Upper lobe of left lung (tissue), 4 donors: ENCODE measurements around the gene CCIN.

Experiments used
- EP300 ChIP-seq, 4 donors: sonication (generic); formaldehyde crosslinking; IDR thresholded peaks; one replicate each; pipeline ENCODE4 v1.5.1; 2017; ENCODE audit warnings: antibody characterized with exemption in 4 of 4, control low read depth in 2 of 4
- POLR2A ChIP-seq, 4 donors: fragments of 450-650 bp; IDR thresholded peaks; one replicate each; pipeline ENCODE4 v1.5.1; 2016 to 2017; ENCODE audit warnings: antibody characterized with exemption in 4 of 4, mild to moderate bottlenecking in 2 of 4
- POLR2AphosphoS5 ChIP-seq, 2 donors: sonication (generic); formaldehyde crosslinking; IDR thresholded peaks; one replicate each; pipeline ENCODE4 v1.5.1; 2017; ENCODE audit warnings: antibody characterized with exemption in 2 of 2
- TF ChIP-seq, protein P1 (sequence below), 6 experiments: fragments of 450-650 bp in 4 of 6; fragments of 200-600 bp in 2 of 6; sonication (generic) in 2 of 6; IDR thresholded peaks; one replicate each; pipeline ENCODE4 v1.5.1; 2016 to 2019; ENCODE audit warnings: antibody characterized with exemption in 6 of 6

DNA sequence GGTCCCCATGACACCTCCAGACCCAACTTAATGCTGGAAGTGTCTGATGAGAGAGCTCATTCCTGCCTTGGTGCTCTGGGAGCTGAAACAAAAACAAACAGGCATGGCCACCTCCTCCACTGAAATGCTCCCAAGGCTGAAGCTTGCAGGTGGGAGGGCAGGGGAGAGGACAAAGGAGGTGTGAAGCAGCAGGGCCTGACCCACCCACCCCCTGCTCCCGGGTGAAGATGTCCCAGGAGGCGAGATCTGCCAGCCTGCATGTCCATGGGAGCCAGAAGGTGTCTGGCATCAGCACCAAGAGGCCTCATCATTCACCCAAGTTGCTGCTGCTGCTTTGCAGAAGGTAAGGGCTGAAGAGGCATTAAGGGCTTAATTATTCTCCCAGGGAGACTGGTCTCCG, 4.2 kb upstream of the CCIN start:
- TF ChIP-seq, protein P1, sequence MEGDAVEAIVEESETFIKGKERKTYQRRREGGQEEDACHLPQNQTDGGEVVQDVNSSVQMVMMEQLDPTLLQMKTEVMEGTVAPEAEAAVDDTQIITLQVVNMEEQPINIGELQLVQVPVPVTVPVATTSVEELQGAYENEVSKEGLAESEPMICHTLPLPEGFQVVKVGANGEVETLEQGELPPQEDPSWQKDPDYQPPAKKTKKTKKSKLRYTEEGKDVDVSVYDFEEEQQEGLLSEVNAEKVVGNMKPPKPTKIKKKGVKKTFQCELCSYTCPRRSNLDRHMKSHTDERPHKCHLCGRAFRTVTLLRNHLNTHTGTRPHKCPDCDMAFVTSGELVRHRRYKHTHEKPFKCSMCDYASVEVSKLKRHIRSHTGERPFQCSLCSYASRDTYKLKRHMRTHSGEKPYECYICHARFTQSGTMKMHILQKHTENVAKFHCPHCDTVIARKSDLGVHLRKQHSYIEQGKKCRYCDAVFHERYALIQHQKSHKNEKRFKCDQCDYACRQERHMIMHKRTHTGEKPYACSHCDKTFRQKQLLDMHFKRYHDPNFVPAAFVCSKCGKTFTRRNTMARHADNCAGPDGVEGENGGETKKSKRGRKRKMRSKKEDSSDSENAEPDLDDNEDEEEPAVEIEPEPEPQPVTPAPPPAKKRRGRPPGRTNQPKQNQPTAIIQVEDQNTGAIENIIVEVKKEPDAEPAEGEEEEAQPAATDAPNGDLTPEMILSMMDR (IDR thresholded peaks at IDR 0.05): no peak
- TF ChIP-seq POLR2A (IDR thresholded peaks at IDR 0.05) (no peak), POLR2AphosphoS5 (IDR thresholded peaks at IDR 0.05) (no peak), EP300 (IDR thresholded peaks at IDR 0.05) (no peak)
